ENCODE results near the gene ADA. TPM values are rescaled to one million over a fixed set of nuclear protein-coding genes. Genes with fewer than 3 reads are reported as not detected.

Gene ADA
- total RNA-seq, 2 donors from 2014 or later, result 12.8 to 15.9 TPM

DNA sequence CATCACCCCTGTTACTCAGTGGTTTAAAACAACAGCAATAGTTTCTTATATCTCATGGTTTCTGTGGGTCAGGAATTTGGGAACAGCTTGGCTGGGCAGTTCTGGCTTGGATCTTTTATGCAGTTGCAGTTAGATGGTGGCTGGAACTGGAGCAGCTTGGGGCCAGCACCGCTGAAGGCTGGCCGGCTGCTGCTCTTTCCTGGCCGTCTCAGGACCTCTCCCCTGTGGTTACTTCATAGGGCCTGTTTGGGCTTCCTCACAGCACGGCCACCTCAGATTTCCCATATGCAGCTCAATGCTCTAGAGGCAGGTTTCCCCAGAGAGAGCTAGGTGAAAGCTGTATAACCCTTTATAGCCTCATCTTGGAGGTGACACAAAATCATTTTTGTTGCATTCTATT lies 53.6 kb downstream of the ADA start:
- H3K27me3 Mint-ChIP-seq (ENCODE audit: insufficient read depth), result no peaks in the 10 kb centered on the region

DNA sequence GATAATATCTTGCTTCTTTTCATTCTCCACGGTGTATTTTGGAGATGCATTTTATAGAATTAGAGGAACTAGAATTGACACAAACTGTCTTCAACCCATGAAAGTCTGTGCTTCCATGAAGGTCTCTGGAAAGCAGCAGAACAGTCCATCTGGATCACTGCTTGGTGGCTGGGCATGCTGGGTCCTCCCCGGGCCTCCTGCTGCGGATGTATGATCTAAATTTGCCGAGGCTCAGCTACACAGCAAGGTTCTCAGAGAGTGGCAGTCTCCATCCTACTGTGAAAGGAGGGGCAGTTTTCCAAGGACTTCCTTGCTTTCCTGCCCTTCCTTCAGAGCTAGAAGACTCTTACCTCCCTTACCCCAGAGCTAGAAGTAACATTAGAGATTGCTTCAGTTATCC lies 54.0 kb downstream of the ADA start:
- H3K9me3 ChIP-seq (ENCODE audit: control insufficient read depth, low read length), result no peaks in the 10 kb centered on the region
- no peak overlapping the region for H3K27ac ChIP-seq (ENCODE audit: low read depth, low read length)
- no peak overlapping the region for H3K4me3 Mint-ChIP-seq
- DNase-seq, result no peak
- H3K36me3 ChIP-seq (ENCODE audit: control insufficient read depth, insufficient read depth, low read length), result peaks cover 11% of the 10 kb centered on the region
- no peak overlapping the region for H3K9ac ChIP-seq (ENCODE audit: extremely low read depth, low read length, poor library complexity, severe bottlenecking)
- WGBS, 2 experiments (ENCODE audit: insufficient coverage in 1 of 2, insufficient read length in 1 of 2), result 82 to 95% methylated on average over 3 to 4 of the region's 4 CpGs
- H3K27me3 ChIP-seq (ENCODE audit: control insufficient read depth, insufficient read depth, low read length, poor library complexity, severe bottlenecking), result no peaks in the 10 kb centered on the region
- TF ChIP-seq, protein P1, sequence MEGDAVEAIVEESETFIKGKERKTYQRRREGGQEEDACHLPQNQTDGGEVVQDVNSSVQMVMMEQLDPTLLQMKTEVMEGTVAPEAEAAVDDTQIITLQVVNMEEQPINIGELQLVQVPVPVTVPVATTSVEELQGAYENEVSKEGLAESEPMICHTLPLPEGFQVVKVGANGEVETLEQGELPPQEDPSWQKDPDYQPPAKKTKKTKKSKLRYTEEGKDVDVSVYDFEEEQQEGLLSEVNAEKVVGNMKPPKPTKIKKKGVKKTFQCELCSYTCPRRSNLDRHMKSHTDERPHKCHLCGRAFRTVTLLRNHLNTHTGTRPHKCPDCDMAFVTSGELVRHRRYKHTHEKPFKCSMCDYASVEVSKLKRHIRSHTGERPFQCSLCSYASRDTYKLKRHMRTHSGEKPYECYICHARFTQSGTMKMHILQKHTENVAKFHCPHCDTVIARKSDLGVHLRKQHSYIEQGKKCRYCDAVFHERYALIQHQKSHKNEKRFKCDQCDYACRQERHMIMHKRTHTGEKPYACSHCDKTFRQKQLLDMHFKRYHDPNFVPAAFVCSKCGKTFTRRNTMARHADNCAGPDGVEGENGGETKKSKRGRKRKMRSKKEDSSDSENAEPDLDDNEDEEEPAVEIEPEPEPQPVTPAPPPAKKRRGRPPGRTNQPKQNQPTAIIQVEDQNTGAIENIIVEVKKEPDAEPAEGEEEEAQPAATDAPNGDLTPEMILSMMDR (conservative IDR thresholded peaks at IDR 0.05), result no peak
- peaks cover 23% of the 10 kb centered on the region for H3K4me1 Mint-ChIP-seq
- H3K27me3 Mint-ChIP-seq (ENCODE audit: insufficient read depth), result no peaks in the 10 kb centered on the region
- no peak overlapping the region for H3K4me3 ChIP-seq (ENCODE audit: low read length)
- H3K9me3 Mint-ChIP-seq, result no peaks in the 10 kb centered on the region
- H3K36me3 Mint-ChIP-seq (ENCODE audit: low read depth), result peaks cover 3% of the 10 kb centered on the region
- peaks cover 9% of the 10 kb centered on the region for H3K4me1 ChIP-seq (ENCODE audit: control insufficient read depth, insufficient read depth, low read length)
- no peak overlapping the region for H3K27ac Mint-ChIP-seq

More for the DNA sequence above, 53.6 kb downstream of the ADA start:
- no peak overlapping the region for H3K27ac ChIP-seq (ENCODE audit: low read depth, low read length)
- WGBS, 2 experiments (ENCODE audit: insufficient coverage in 1 of 2, insufficient read length in 1 of 2), result 81 to 90% methylated on average over 4 of the region's 4 CpGs
- H3K4me3 ChIP-seq (ENCODE audit: low read length), result no peak overlapping the region
- peaks cover 9% of the 10 kb centered on the region for H3K4me1 ChIP-seq (ENCODE audit: control insufficient read depth, insufficient read depth, low read length)
- H3K36me3 Mint-ChIP-seq (ENCODE audit: low read depth), result no peaks in the 10 kb centered on the region
- H3K4me1 Mint-ChIP-seq, result peaks cover 23% of the 10 kb centered on the region
- no peak overlapping the region for H3K9ac ChIP-seq (ENCODE audit: extremely low read depth, low read length, poor library complexity, severe bottlenecking)
- no peak overlapping the region for H3K4me3 Mint-ChIP-seq
- DNase-seq, result no peak
- TF ChIP-seq, protein P1 (conservative IDR thresholded peaks at IDR 0.05), result no peak
- H3K27me3 ChIP-seq (ENCODE audit: control insufficient read depth, insufficient read depth, low read length, poor library complexity, severe bottlenecking), result no peaks in the 10 kb centered on the region
- no peaks in the 10 kb centered on the region for H3K9me3 ChIP-seq (ENCODE audit: control insufficient read depth, low read length)
- peaks cover 14% of the 10 kb centered on the region for H3K36me3 ChIP-seq (ENCODE audit: control insufficient read depth, insufficient read depth, low read length)
- peak overlapping the region; percentile 23 for H3K27ac Mint-ChIP-seq
- no peaks in the 10 kb centered on the region for H3K9me3 Mint-ChIP-seq

DNA sequence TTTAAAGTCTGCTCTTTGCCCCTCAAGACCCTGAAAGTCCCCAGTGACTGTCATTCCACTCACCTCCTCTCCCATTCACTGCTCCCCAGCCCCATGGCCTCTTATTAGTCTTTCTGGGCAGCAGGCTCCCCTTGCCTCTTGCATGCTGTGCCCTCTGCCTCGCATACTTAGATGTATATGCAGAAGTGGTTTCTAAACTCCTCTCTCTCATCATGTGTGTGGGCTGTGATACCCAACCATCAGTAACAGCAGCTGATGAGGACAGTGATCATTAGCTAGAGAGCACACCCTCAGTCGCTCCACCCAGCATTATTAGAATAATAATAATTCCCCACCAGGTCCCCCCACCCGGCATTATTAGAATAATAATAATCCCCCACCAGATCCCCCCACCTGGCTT lies 54.6 kb downstream of the ADA start:
- Histone ChIP-seq H3K9me3 (ENCODE audit: control insufficient read depth, low read length) (no peaks in the 10 kb centered on the region), H3K9ac (ENCODE audit: extremely low read depth, low read length, poor library complexity, severe bottlenecking) (no peak overlapping the region), H3K27ac (ENCODE audit: low read depth, low read length) (no peak overlapping the region), H3K4me3 (ENCODE audit: low read length) (no peak overlapping the region), H3K27me3 (ENCODE audit: control insufficient read depth, insufficient read depth, low read length, poor library complexity, severe bottlenecking) (no peaks in the 10 kb centered on the region), H3K4me1 (ENCODE audit: control insufficient read depth, insufficient read depth, low read length) (peaks cover 9% of the 10 kb centered on the region), H3K36me3 (ENCODE audit: control insufficient read depth, insufficient read depth, low read length) (peaks cover 18% of the 10 kb centered on the region)
- no peaks in the 10 kb centered on the region for H3K9me3 Mint-ChIP-seq
- no peak for DNase-seq
- H3K27me3 Mint-ChIP-seq (ENCODE audit: insufficient read depth), result no peaks in the 10 kb centered on the region
- TF ChIP-seq, protein P1 (conservative IDR thresholded peaks at IDR 0.05), result no peak
- WGBS, 2 experiments (ENCODE audit: insufficient coverage in 1 of 2, insufficient read length in 1 of 2), result 84% methylated on average over 2 of the region's 3 CpGs; no CpG with 5 or more reads in 1 of the 2 experiments
- H3K36me3 Mint-ChIP-seq (ENCODE audit: low read depth), result peaks cover 9% of the 10 kb centered on the region
- peaks cover 23% of the 10 kb centered on the region for H3K4me1 Mint-ChIP-seq
- no peak overlapping the region for H3K4me3 Mint-ChIP-seq
- H3K27ac Mint-ChIP-seq, result no peak overlapping the region
